Measurements from ENCODE around the gene ELFN2. TPM values are rescaled to one million over a fixed set of nuclear protein-coding genes. Genes with fewer than 3 reads are reported as not detected.

Gene ELFN2
- total RNA-seq, 1 donor from 2014 or later, result 0.05 TPM

DNA sequence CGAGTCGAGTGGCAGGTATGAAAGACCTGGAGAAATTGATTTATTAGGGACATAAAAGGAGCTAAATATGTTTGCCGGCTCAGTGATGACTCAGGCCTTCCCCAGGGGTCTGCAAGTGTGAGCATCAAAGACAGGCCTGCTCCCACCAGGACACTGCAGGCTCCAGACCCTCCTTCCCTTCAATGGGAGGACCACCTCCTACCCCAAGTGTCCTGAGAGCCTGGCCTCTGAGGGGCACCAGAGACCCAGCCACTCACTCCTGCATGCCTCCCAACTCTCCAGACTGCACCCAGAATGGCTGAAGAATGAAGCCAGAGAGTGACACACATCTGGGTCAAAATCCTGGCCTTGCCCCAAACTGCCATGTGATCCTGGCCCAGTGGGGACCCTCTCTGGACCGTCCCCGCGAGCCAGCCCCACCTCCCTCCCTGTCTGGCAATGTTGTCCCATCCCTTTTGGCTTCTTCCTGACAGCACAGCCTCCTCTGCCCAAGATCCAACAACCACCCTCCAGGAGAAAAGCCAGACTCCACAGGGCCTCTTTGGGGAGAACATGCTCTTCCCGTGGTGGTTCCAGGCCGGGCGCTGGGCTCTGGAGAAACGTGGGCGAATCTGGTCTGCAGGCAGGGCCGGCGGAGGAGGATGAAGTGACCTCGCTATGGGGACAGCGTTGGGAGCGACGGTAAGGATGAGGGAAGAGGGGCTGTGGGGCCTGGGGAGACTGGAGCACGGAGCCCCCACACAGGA lies 108.7 kb downstream of the ELFN2 start:
- no peak for DNase-seq (ENCODE audit: low read depth)

Other genes with a start within 250 kb of the ELFN2 start
- 3.7 and 3.8 TPM in 2 replicates for gene C1QTNF6, start 239.2 kb downstream of the ELFN2 start, total RNA-seq
- gene SSTR3, start 215.0 kb downstream of the ELFN2 start, total RNA-seq, result not detected in 2 replicates
- not detected in 2 replicates for gene RAC2, start 183.2 kb downstream of the ELFN2 start, total RNA-seq
- not detected in 2 replicates for gene CYTH4, start 145.0 kb downstream of the ELFN2 start, total RNA-seq
- 0.51 and 0.68 TPM in 2 replicates for gene MFNG, start 58.9 kb upstream of the ELFN2 start, total RNA-seq
- 5.7 and 7.3 TPM in 2 replicates for gene CARD10, start 91.9 kb upstream of the ELFN2 start, total RNA-seq
- gene CDC42EP1, start 133.0 kb upstream of the ELFN2 start, total RNA-seq, result 76.4 and 76.6 TPM in 2 replicates
- not detected in 2 replicates for gene LGALS2, start 152.6 kb upstream of the ELFN2 start, total RNA-seq
- 50.6 and 65.0 TPM in 2 replicates for gene GGA1, start 181.4 kb upstream of the ELFN2 start, total RNA-seq
- not detected in 2 replicates for gene SH3BP1, start 212.2 kb upstream of the ELFN2 start, total RNA-seq
- gene PDXP, start 231.2 kb upstream of the ELFN2 start, total RNA-seq, result 30.0 and 34.5 TPM in 2 replicates
- gene LGALS1, start 248.2 kb upstream of the ELFN2 start, total RNA-seq, result 1,391 and 2,910 TPM in 2 replicates

All from myocyte (in vitro differentiated cells).